Measurements from ENCODE around the gene IDUA. TPM values are rescaled to one million over a fixed set of nuclear protein-coding genes. Genes with fewer than 3 reads are reported as not detected.
"Not testable (repeated sequence)": the region's sequence is repeated elsewhere in the genome, so short reads cannot be mapped to it uniquely, and the experiment has no call there.

IDUA gene
- total and polyA plus RNA-seq, 4 donors: 7.5 to 66.5 (median 21.6) TPM

DNA sequence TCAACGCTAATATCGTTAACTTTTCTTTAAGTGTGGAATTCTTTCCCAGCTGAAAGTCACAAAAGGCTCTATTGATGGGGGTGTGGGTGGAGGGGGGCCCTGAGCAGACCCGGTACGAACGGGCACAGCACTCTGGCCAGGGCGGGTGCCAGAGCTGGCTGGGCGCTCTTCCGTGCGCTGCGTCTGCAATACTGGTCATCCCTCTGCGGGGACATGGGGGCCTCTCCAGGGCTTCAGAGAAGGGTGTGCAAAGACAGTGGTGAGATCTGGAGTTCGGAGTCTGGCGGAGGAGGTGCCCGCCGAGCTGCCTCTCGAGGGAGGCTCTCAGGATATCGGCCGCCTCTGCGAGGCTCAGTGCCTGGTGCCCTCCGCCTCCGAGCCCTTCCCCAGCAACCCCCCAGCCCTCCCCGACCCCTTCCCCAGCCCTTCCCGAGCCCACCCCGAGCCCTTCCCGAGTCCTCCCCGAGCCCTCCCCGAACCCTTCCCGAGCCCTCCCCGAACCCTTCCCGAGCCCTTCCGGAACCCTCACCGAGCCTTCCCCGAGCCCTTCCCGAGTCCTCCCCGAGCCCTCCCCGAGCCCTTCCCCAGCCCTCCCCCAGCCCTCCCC lies 58.9 kb downstream of the IDUA start:
- DNase-seq (peak in 1 of 3 donors; percentile 11), ATAC-seq (ENCODE audit: insufficient read depth, low FRiP score) (no peak)
- TF ChIP-seq CTCF (IDR thresholded peaks at IDR 0.05; ENCODE audit: control extremely low read depth, extremely low read depth): no peak
- Histone ChIP-seq H3K27me3 (ENCODE audit: control insufficient read depth in 3 of 3, insufficient read depth in 3 of 3, low read length in 2 of 3) (peaks cover 2 to 22% (median 4%) of the 10 kb centered on the region in 3 donors), H3K9ac (ENCODE audit: insufficient read depth in 1 of 2, low read length in 2 of 2) (no peak overlapping the region), H3K4me1 (ENCODE audit: control insufficient read depth in 5 of 5, insufficient read depth in 5 of 5, low read length in 5 of 5) (peaks cover 0 to 35% (median 20%) of the 10 kb centered on the region in 5 donors), H3K9me3 (ENCODE audit: control insufficient read depth in 4 of 4, insufficient read depth in 3 of 4, low read length in 3 of 4) (no peaks in the 10 kb centered on the region), H3K4me3 (no peak overlapping the region), H3K36me3 (ENCODE audit: control insufficient read depth in 4 of 4, insufficient read depth in 4 of 4, low read length in 4 of 4) (no peaks in the 10 kb centered on the region), H3K27ac (ENCODE audit: low read depth in 1 of 2, low read length in 1 of 2) (no peak overlapping the region)
- 71 to 83% methylated on average over 29 to 36 of the region's 36 CpGs for WGBS, 2 donors

GRCh38 chr4:1046581-1047011 lies 59.8 kb downstream of the IDUA start:
- not testable (repeated sequence) for H3K4me3 ChIP-seq; H3K9me3 ChIP-seq (ENCODE audit: control insufficient read depth in 4 of 4, insufficient read depth in 3 of 4, low read length in 3 of 4); ATAC-seq (ENCODE audit: insufficient read depth, low FRiP score); H3K36me3 ChIP-seq (ENCODE audit: control insufficient read depth in 4 of 4, insufficient read depth in 4 of 4, low read length in 4 of 4); H3K9ac ChIP-seq (ENCODE audit: insufficient read depth in 1 of 2, low read length in 2 of 2); H3K27ac ChIP-seq (ENCODE audit: low read depth in 1 of 2, low read length in 1 of 2)
- peak; percentile 68 to 81 (median 69) for DNase-seq
- Histone ChIP-seq H3K27me3 (ENCODE audit: control insufficient read depth in 3 of 3, insufficient read depth in 3 of 3, low read length in 2 of 3) (peaks cover 2 to 22% (median 4%) of the 10 kb centered on the region in 3 donors), H3K4me1 (ENCODE audit: control insufficient read depth in 5 of 5, insufficient read depth in 5 of 5, low read length in 5 of 5) (peaks cover 0 to 27% (median 15%) of the 10 kb centered on the region in 5 donors)
- 22 to 31% methylated on average over 29 of the region's 29 CpGs for WGBS, 2 donors

DNA sequence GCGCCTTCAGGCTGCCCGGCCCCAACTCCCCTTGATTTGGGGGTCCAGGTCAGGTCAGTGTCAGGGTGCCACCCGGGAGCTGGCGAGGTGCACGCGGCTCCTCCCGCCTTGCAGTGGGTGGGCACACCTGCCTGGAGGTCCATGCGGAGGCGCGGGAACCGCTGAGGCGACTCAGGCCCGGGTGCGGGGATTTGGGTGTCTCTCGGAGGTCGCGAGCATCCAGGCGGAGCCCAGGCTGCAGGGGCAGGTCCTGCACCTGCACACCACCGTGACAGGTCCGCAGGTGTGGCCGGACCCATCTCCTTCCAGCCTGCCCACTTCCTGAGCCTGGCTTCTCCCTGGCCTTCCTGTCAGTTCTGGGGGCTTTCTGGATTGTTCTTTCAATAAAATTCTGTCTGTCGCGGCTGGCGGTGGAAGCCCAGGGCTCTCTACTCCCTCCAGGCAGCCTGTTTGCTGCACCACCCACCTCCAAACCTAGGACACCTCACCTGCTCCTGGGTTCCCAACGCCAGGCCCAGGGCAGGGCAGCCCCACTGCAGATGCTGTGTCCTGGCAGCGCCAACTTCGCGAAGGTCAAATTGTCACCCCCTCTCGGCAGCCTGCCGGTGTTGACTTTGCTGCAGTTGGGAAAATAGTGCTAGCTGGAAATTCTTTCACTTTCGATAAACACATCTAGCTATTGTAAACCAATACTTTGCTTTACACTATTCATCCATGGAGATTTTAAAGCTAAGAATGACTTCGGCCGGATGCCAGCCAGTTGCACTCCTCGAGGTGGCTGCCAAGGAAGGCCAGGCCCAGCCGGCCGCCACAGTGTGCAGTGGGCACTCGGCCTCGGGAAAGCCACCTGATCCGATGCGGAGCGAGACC lies 60.5 kb downstream of the IDUA start:
- Histone ChIP-seq H3K4me3 (no peak overlapping the region), H3K9ac (ENCODE audit: insufficient read depth in 1 of 2, low read length in 2 of 2) (no peak overlapping the region), H3K4me1 (ENCODE audit: control insufficient read depth in 5 of 5, insufficient read depth in 5 of 5, low read length in 5 of 5) (peaks cover 0 to 20% (median 14%) of the 10 kb centered on the region in 5 donors), H3K27me3 (ENCODE audit: control insufficient read depth in 3 of 3, insufficient read depth in 3 of 3, low read length in 2 of 3) (peaks cover 4 to 22% (median 5%) of the 10 kb centered on the region in 3 donors), H3K36me3 (ENCODE audit: control insufficient read depth in 4 of 4, insufficient read depth in 4 of 4, low read length in 4 of 4) (no peaks in the 10 kb centered on the region), H3K9me3 (ENCODE audit: control insufficient read depth in 4 of 4, insufficient read depth in 3 of 4, low read length in 3 of 4) (peaks cover 0 to 8% (median 0%) of the 10 kb centered on the region in 4 donors), H3K27ac (ENCODE audit: low read depth in 1 of 2, low read length in 1 of 2) (no peak overlapping the region)
- ATAC-seq (ENCODE audit: insufficient read depth, low FRiP score) (no peak), DNase-seq (peak in 1 of 3 donors; percentile 12)
- 57 to 65% methylated on average over 41 of the region's 41 CpGs for WGBS, 2 donors
- TF ChIP-seq CTCF (IDR thresholded peaks at IDR 0.05; ENCODE audit: control extremely low read depth, extremely low read depth): no peak

Measured in lung (tissue), 12 donors.